Osteoblast (primary cell): Measurements from ENCODE around the gene B4GALT3. TPM values are rescaled to one million over a fixed set of nuclear protein-coding genes. Genes with fewer than 3 reads are reported as not detected.

Experiments
- DNase-seq: peaks from one replicate; pipeline ENCODE4 v3.0.0; 2011; ENCODE audit warnings: low spot score, mixed read lengths; ENCODE audit not compliant: insufficient read length; ENCODE audit errors: missing footprints
- H2AFZ ChIP-seq: 2 replicates; pipeline ENCODE4 v1.6.0; 2011; ENCODE audit warnings: mild to moderate bottlenecking, low read length
- H3K27ac ChIP-seq: 2 replicates; pipeline ENCODE4 v1.5.1; 2011; ENCODE audit warnings: mild to moderate bottlenecking, low read depth, low read length, moderate library complexity
- H3K27me3 ChIP-seq: 2 replicates; pipeline ENCODE4 v1.6.0; 2012; ENCODE audit warnings: mild to moderate bottlenecking, control low read depth, inconsistent platforms, low read length, moderate library complexity; ENCODE audit not compliant: insufficient read depth
- H3K36me3 ChIP-seq: 2 replicates; pipeline ENCODE4 v1.5.1; 2011; ENCODE audit warnings: mild to moderate bottlenecking, low read length, control low read depth, moderate library complexity; ENCODE audit not compliant: insufficient read depth
- H3K4me1 ChIP-seq: 2 replicates; pipeline ENCODE4 v1.5.1; 2011; ENCODE audit warnings: mild to moderate bottlenecking, low read length, control low read depth, moderate library complexity; ENCODE audit not compliant: insufficient read depth
- H3K4me2 ChIP-seq: 2 replicates; pipeline ENCODE4 v1.6.0; 2011; ENCODE audit warnings: mild to moderate bottlenecking, low read length; ENCODE audit not compliant: insufficient read depth
- H3K4me3 ChIP-seq: fragments of 200-600 bp; sonication (generic); 3 replicates; pipeline ENCODE4 v1.5.1; 2012; ENCODE audit warnings: mild to moderate bottlenecking, low read length, inconsistent platforms; ENCODE audit not compliant: insufficient read depth
- H3K79me2 ChIP-seq: 2 replicates; pipeline ENCODE4 v1.6.0; 2012; ENCODE audit warnings: mild to moderate bottlenecking, low read length, control low read depth, inconsistent platforms; ENCODE audit not compliant: insufficient read depth
- H3K9me3 ChIP-seq: 2 replicates; pipeline ENCODE4 v1.5.1; 2011; ENCODE audit warnings: low read depth, low read length, control low read depth
- H4K20me1 ChIP-seq: 2 replicates; pipeline ENCODE4 v1.6.0; 2012; ENCODE audit warnings: mild to moderate bottlenecking, low read length, control low read depth; ENCODE audit not compliant: insufficient read depth
- CTCF ChIP-seq: IDR thresholded peaks from 2 replicates; pipeline ENCODE4 v1.5.1; 2011; ENCODE audit warnings: mild to moderate bottlenecking, low read depth, low read length, moderate library complexity; ENCODE audit errors: extremely low read depth
- total RNA-seq: library from RNA; depleted of rRNA; stranded (reverse); fragments of >200 nt; gene quantifications from 2 replicates; pipeline ENCODE4 v1.2.3, GENCODE V29; 2012

B4GALT3 gene
- total RNA-seq, 1 donor: 18.5 TPM

DNA sequence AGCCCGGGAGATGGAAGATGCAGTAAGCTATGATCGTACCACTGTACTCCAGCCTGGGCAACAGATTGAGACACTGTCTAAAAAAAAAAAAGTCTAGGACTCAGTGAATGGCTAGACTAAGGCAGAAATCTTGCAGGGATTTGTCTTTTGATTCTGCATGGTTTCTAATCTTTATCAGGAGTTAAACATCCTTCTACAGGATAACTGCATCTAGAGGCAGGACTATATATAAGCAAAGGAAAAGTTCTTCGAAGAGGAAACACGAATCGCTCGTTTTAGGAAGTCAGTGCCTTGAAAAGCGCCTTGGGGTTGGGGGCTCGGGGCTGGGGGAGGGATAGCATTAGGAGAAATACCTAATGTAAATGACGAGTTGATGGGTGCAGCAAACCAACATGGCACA, 24.1 kb downstream of the B4GALT3 start:
- H3K36me3 ChIP-seq: peaks cover 10% of the 10 kb centered on the region
- peaks cover 6% of the 10 kb centered on the region for H3K4me1 ChIP-seq
- H3K9me3 ChIP-seq: no peaks in the 10 kb centered on the region
- H3K4me3 ChIP-seq: peak overlapping the region; percentile 89
- H3K27ac ChIP-seq: no peak overlapping the region
- peaks cover 17% of the 10 kb centered on the region for H3K79me2 ChIP-seq
- no peaks in the 10 kb centered on the region for H4K20me1 ChIP-seq
- no peak for TF ChIP-seq CTCF
- DNase-seq: no peak
- H3K4me2 ChIP-seq: peak overlapping the region; percentile 80
- H2AFZ ChIP-seq: peak overlapping the region; percentile 85
- H3K27me3 ChIP-seq: no peaks in the 10 kb centered on the region

- no peak for TF ChIP-seq CTCF
- no peak overlapping the region for H2AFZ ChIP-seq
Observed at GRCh38 chr1:161145832-161146231, 31.5 kb downstream of the B4GALT3 start.

DNA sequence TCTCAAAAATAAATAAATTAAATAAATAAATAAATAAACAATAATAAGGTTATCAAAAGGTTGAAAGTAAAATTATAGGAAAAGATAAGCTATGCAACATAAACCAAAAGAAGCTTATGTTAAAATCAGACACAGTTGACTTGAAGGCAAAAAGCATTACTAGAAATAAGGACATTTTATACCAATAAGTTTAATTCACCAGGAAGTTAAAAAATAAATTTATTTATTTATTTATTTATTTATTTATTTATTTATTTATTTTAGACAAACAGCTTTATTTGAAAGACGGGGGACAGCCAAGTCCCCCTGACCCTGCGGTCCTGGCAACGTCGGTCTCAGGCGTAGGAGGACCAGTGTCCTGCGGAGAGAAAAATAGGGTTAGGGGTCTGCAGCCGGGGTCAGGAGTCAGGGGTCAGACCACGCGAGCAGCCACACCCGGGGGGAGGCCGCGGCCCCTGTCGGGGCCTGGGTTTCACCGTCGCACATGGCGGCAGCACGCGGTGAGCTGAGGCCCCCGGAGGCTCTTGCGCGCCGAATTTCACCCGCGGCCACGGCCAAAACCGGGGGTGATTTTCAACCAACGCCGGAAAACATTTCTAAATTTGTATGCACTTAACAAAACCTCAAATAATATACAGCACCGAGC, 36.4 kb downstream of the B4GALT3 start:
- H3K27me3 ChIP-seq: no peaks in the 10 kb centered on the region
- TF ChIP-seq CTCF: no peak

More at GRCh38 chr1:161145832-161146231, 31.5 kb downstream of the B4GALT3 start:
- Histone ChIP-seq H3K4me1 (no peaks in the 10 kb centered on the region), H3K9me3 (no peaks in the 10 kb centered on the region), H3K79me2 (no peaks in the 10 kb centered on the region), H3K27me3 (no peaks in the 10 kb centered on the region), H3K36me3 (no peaks in the 10 kb centered on the region), H4K20me1 (no peaks in the 10 kb centered on the region), H3K4me2 (no peak overlapping the region), H3K4me3 (no peak overlapping the region), H3K27ac (no peak overlapping the region)
- no peak for DNase-seq

DNA sequence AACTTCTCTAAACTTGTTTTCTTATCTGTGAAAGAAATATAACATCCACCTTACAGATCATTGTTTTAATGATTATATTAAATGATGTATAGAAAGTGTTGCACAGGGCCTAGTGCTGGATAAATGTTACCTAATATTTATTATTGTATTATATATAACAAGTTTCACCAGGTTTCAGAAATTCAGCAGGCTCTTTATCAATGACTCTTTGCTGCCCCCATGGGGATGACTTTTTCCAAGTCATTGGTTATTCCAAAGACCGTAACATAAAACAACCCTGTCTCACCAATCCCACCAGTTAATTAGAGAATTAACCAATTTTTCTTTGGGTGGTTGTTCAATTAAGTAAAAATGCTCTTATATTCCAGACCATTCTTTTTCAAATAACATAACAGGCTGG, 37.5 kb downstream of the B4GALT3 start:
- Histone ChIP-seq H4K20me1 (no peaks in the 10 kb centered on the region), H3K79me2 (peaks cover 4% of the 10 kb centered on the region), H3K4me2 (no peak overlapping the region), H2AFZ (no peak overlapping the region), H3K27me3 (no peaks in the 10 kb centered on the region), H3K36me3 (no peaks in the 10 kb centered on the region), H3K4me3 (no peak overlapping the region), H3K4me1 (no peaks in the 10 kb centered on the region), H3K9me3 (no peaks in the 10 kb centered on the region), H3K27ac (no peak overlapping the region)
- TF ChIP-seq CTCF: peak; percentile 55
- peak; percentile 83 for DNase-seq

More for the DNA sequence above, 36.4 kb downstream of the B4GALT3 start:
- no peaks in the 10 kb centered on the region for H3K79me2 ChIP-seq
- no peaks in the 10 kb centered on the region for H4K20me1 ChIP-seq
- peak; percentile 36 for DNase-seq
- H3K4me3 ChIP-seq: no peak overlapping the region
- no peak overlapping the region for H3K4me2 ChIP-seq
- H2AFZ ChIP-seq: no peak overlapping the region
- H3K36me3 ChIP-seq: no peaks in the 10 kb centered on the region
- H3K9me3 ChIP-seq: no peaks in the 10 kb centered on the region
- no peaks in the 10 kb centered on the region for H3K4me1 ChIP-seq
- H3K27ac ChIP-seq: no peak overlapping the region
